HG02840 (cell line): Measurements from ENCODE around the gene SSR1.

Experiments
- ATAC-seq: cut with Tn5 transposase; IDR thresholded peaks from one replicate; pipeline ENCODE4 v1.9.1; 2021; ENCODE audit warnings: mild to moderate bottlenecking, moderate library complexity, moderate number of reproducible peaks; ENCODE audit not compliant: unreplicated experiment, low FRiP score

The SSR1 gene

DNA sequence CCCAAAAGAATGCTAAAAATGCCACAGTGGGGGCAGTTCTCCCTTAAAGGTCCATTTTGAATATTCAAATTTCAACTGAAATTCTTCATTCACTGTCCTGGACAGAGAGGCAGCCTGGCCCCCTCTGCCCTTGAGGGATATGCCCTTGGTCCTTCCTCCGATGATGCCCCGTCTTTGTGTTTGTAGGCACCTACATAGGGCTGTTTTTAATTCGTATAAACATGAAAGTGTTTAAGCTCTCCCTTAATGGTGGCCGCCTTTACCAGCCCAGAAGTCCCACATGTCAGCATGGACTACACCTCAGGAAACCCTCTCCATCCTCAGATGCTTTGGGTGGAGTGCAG lies 70.2 kb downstream of the SSR1 start:
- ATAC-seq, result no peak

GRCh38 chr6:7241709-7242645 lies 71.0 kb downstream of the SSR1 start:
- no peak for ATAC-seq

GRCh38 chr6:7241160-7241559 lies 71.8 kb downstream of the SSR1 start:
- ATAC-seq, result no peak

DNA sequence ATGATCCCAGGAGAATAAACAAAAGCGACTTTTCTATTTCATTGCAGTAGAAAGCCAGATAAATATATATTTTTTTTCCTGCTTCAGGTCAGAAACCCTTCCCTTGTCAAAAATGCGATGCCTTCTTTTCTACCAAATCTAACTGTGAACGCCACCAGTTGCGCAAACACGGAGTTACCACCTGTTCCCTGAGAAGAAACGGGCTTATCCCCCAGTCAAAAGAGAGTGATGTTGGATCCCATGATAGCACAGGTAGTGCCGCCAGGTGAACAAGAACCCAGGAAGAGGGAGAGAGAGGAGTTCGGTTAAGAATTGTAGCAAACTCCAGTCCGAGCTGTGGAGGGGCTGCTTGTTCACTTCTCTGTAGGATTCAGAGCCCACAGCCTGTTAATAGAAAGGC lies 72.6 kb downstream of the SSR1 start:
- ATAC-seq, result no peak

- ATAC-seq, result no peak
Observed at GRCh38 chr6:7239590-7239948, 73.4 kb downstream of the SSR1 start.

DNA sequence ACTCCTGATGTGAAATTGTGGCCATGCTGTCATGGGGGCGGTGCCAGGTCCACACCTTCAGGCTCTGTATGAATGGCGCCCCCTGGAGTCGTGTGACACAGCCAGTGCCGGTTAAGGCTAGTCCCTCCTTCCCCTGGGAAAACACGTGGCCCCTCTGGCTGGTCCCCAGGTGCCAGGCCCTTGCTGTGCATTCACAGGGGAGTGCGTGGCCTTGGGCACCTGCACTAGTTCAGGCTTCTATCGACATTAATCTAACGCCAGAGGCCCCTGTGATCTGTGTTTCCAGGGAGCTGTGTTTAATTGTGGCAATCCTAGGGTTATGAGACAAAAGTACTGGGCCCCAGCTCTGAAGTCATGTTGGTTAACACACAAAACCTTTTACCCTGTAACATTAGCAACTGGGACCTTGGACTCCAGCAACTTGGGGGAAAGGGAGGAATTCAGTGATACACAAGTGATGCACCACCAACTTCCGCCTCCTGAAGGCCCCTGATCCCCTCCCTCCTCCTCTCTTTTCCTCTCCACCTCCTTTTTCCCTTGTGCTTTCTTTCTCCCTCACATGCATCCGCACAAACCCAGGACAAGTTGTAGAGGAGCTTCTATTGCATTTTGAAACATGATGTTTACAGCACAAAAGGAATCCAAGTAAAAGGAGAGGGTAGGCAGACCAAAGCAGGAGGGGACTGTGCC lies 74.0 kb downstream of the SSR1 start:
- ATAC-seq, result no peak

GRCh38 chr6:7238526-7238899 lies 74.5 kb downstream of the SSR1 start:
- ATAC-seq, result no peak

DNA sequence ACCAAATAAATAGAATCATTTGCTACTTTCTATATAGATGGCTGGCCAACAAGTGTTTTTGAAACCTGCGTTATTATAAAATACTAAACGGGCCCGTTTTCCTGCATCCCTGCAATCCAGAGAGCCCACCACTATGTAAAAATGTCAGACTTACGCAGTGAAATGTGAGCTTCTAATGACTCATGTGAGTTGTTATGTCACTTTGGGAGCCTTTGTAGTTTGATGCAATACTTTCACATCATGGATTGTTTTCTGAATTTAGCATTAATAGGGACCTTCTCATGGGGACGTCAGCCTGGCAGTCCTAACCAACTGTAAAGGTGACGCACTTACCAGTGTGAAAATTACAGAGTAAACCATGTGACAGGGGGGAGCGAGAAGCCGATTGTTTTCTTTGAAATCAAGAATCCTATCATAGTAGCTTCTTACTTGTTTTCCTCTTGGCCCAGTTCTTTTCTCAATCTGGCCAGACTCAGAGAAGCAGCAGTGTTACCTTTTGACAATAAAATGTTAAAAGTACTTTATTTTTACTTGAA lies 75.3 kb downstream of the SSR1 start:
- ATAC-seq, result no peak

- ATAC-seq, result no peak
Observed at GRCh38 chr6:7236306-7237209, 76.4 kb downstream of the SSR1 start.

DNA sequence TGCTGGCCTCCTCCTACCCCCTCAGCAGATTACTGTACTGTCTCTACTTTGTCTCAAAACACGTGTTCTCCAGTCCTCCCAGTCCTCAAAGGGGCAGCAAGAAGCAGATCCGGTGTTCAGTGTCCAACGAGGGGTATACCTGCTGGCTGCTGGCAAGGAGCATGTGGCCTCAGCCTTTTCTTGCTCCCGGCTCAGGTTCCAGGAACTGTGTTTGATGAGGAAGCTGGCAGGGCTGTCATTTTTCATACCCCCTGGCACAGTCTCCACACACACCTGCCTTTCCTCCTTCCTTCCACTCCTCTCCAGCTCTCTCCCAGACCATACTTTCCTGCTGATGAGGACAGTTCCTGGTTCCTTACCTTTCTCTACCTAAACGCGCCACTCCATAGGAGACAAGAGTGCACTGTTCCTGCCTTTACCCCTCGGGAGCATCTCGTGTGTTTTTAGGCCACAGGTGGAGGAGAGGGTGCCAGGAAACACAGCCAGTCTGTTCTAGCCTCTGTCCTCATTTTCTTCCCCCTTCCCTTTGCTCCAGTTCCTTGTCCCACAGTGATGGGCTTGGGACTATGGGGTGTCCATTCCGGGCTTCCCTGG lies 77.2 kb downstream of the SSR1 start:
- no peak for ATAC-seq

- no peak for ATAC-seq
Observed at GRCh38 chr6:7234547-7234946, 78.5 kb downstream of the SSR1 start.

DNA sequence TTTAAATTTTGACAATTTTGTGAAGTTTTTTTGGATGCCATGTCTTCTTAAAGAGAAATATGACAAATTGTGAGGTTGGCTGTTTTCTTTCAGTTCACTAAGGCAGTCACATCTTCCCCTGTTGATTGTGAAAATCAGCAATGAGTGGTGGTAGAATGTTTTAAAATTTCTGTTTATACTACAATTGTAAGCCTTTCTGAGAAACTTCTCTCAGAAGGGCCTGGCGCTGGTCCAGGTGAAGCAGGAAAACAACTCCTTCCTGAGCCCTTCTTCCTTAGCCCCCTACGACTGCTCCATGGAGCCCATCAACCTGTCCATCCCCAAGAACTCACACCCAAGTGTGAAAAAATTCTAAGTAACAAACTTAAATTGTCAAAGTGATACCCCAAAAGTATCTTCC lies 80.6 kb downstream of the SSR1 start:
- no peak for ATAC-seq

DNA sequence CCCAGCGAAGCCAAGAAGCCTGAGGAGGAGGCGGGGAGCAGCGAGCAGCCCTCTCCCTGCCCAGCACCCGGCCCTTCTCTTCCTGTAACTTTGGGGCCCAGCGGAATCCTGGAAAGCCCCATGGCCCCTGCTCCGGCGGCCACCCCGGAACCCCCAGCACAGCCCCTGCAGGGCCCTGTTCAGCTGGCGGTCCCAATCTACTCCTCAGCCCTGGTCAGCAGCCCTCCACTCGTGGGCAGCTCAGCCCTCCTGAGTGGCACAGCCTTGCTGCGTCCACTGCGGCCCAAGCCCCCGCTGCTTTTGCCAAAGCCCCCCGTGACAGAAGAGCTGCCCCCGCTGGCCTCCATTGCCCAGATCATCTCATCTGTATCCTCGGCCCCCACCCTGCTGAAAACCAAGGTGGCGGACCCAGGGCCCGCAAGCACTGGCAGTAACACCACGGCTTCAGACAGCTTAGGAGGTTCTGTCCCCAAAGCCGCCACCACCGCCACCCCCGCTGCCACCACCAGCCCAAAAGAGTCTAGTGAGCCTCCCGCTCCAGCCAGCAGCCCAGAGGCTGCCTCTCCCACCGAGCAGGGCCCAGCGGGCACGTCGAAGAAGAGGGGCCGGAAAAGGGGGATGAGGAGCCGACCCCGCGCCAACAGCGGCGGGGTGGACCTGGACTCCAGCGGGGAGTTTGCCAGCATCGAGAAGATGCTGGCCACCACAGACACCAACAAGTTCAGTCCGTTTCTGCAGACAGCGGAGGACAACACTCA lies 81.9 kb downstream of the SSR1 start:
- no peak for ATAC-seq

GRCh38 chr6:7230327-7230691 lies 82.7 kb downstream of the SSR1 start:
- ATAC-seq, result no peak

DNA sequence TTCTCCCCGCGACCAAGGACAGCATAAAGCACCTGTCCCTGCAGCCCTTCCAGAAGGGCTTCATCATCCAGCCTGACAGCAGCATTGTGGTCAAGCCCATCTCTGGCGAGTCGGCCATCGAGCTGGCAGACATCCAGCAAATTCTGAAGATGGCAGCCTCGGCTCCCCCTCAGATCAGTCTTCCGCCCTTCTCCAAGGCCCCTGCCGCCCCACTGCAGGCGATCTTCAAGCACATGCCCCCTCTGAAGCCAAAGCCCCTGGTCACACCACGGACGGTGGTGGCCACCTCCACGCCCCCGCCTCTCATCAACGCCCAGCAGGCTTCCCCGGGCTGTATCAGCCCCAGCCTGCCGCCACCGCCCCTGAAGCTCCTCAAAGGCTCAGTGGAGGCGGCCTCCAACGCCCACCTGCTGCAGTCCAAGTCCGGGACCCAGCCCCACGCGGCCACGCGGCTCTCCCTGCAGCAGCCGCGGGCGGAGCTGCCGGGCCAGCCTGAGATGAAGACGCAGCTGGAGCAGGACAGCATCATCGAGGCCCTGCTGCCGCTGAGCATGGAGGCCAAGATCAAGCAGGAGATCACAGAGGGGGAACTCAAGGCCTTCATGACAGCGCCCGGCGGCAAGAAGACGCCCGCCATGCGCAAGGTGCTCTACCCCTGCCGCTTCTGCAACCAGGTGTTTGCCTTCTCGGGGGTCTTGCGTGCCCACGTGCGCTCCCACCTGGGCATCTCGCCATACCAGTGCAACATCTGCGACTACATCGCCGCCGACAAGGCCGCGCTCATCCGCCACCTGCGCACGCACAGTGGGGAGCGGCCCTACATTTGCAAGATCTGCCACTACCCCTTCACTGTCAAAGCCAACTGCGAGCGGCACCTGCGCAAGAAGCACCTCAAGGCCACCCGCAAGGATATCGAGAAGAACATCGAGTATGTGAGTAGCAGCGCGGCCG lies 83.3 kb downstream of the SSR1 start:
- no peak for ATAC-seq

DNA sequence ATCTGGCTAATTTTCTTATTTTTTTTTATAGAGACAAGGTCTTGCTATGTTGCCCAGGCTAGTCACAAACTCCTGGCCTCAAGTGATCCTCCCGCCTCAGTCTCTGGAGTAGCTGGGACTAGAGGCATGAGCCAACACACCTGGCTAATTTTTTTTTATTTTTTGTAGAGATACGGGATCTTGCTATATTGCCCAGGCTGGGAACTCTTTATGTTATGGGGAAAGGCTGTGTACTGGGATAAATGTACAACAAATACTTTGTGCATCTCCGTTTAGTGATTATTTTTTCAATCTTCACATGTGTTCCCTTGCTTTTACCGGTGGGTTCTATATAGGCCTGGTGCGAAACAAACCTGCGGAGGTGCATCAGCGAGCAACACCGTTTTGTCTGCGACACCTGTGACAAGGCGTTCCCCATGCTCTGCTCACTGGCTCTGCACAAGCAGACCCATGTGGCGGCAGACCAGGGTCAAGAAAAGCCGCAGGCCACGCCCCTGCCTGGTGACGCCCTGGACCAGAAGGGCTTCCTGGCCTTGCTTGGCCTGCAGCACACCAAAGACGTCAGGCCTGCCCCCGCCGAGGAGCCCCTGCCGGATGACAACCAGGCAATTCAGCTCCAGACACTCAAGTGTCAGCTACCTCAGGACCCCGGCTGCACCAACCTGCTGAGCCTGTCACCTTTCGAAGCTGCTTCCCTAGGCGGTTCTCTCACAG lies 84.2 kb downstream of the SSR1 start:
- ATAC-seq, result no peak

DNA sequence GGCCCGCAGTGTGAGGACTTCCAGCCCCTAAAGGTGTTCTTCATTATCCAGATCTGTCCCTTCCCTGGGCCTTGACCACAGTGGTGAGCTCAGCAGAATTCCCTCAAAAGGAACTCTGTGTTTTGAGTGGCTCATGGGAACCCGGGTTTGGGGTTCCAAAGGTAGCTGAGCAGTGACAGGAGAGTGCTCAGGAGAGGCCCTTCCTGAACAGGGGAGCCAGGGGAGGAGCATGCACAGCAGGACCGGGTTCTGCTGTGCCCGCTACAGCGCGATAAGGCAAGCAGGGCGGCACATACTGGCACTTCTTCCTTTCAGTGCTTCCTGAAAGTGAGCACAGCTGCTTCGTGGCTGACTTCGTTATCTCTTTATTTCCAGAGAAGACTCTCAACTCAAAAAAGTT lies 88.3 kb downstream of the SSR1 start:
- ATAC-seq, result no peak

- no peak for ATAC-seq
Observed at GRCh38 chr6:7222197-7222596, 90.8 kb downstream of the SSR1 start.
